Fibroblast of peridontal ligament (primary cell): Measurements from ENCODE around the gene RSPO4.
"Not testable (repeated sequence)": the region's sequence is repeated elsewhere in the genome, so short reads cannot be mapped to it uniquely, and the experiment has no call there.

ENCODE experiments used
- DNase-seq: peaks from one replicate; pipeline ENCODE4 v3.0.0-alpha.2; 2010; ENCODE audit errors: extremely low read depth

Gene RSPO4

DNA sequence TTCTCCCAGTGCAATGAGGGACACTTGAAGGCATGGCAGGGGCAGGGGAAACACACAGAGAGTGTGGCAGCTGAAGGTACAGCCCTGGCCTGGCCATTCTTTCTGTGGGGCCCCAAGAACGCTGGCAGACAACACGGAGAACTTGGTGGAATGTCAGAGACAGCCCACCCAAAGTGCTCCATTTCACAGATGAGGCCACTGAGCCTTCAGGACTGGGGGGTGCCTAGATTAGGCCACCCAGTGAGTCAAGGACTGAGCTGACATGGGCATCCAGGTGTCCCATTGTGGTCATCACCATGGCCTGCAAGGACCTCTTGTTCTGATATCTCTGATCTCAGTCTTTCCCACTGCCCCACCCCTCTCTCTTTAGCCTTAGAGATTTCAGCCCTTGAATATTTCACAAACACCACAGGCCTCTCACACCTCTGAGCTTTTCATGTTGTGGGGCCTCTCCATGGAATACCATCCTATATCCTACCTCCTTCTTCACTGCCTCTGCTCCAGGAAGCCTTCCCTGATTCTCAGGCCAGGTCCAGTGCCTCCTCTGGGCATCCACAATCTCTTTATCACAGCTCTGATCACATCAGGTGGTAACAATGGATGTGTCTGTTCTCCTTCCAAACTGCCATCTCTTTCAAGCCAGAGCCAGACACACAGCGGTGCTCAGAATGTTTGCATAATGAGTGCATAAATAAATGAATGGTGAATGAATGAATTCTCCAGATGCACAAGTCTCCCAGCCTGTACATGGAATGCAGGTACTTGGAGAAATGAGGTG is 2.0 kb upstream of the RSPO4 start:
- DNase-seq, result no peak

DNA sequence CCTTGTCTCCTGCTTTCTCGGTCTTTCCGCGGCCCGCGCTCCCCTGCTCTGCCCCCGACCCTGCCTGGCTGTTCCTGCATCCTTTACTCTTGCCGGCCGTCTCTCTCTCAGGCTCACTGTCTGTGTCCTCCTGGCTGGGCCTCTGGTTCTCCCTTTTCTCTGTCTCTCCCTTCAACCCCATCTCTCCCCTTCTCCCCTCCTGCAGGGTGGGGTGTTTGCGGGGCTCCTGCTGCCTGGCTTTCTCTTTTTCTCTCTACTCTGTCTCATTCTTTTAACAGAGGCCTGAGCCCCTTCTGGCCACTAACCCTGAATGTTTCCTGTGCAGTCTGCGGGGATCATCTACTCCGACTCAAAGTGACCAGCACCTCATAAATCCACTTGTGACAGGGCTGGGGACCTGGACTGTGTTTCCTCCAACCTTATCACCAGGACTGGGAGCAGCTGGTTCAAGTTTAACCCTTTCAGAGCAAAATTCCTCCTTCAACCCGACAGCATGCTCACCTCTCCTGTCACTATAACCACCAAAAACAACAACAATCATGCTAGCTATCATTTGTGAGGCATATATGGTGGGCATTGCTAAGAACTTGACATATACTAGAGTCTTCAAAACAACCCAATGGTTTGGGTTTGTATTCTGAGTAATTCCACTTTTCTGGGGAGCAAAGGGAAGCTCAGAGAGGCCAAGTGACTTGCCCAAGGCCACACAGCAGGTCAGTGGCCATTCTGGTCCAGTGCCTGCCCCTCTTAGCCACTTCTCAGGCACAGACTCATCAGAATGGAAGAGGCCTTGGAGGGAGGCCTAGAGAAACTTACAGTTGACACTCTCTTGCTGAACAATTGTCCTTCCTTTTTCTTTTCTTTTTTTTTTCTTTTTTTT is 811 bp upstream of the RSPO4 start:
- no peak for DNase-seq

DNA sequence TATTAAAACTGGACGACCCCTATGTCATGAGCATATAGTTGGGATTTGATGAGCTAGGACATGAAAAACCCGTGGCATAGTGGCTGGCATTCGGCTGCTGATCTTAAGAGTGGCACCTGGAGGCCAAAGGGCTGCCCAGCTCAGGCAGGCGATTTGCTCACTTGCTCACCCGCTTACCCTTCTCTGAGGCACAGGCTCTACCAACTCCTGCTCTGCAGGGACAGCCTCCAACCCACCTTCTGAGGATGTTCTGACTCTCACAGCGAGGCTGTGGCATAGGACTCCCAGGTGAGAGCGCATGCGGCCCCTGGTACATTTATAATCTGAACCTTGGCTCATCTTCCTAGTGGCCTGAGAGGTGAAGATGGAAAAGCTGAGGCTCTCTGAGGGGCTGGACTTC is 995 bp downstream of the RSPO4 start:
- DNase-seq, result no peak

DNA sequence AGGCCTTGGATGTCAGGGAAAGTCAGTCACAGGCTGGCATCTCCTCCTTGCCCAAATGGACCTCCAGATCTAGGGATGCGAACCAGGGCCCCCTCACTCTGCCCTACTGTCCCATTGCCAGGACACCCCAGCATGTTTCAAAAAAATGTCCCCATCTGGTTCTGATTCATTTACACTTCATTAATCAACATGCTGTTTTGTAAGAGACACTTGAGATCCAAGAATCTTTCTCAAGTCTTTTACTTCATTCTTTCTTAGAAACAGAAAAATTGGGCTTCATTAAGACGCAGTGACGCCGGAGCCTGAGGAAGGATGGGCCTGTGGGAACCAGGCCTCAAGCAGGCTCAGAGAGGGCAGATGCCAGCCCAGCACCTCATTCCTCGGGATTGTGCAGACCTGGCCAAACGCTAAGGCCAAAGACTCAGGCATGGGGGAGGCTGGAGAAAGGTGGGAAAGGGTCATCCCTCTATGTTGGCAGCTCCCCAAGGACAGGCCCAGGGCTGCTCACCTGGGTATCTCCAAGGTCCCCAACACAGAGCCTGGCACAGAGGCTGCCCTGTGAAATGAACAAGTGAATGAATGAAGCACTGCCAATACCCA is 3.8 kb downstream of the RSPO4 start:
- DNase-seq, result no peak

DNA sequence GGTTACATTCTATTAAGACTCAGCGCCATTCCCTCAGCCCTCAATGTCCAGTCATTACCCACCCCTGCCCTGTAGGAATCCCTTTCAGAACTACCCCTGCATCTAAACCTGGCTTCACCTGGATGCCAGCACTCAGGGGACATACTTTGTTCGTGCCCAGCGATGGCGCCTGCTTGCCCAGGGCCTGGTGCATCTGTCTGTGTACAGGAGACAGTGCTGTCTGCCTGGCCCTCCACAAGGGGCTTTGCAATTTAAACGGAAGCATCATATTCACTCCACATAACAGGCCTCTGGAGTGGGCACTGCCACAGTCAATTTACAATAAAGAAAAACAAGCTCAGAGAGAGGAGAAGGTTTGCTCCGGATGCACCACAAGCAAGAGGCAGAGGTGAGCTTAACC is 4.6 kb downstream of the RSPO4 start:
- DNase-seq, result no peak

DNA sequence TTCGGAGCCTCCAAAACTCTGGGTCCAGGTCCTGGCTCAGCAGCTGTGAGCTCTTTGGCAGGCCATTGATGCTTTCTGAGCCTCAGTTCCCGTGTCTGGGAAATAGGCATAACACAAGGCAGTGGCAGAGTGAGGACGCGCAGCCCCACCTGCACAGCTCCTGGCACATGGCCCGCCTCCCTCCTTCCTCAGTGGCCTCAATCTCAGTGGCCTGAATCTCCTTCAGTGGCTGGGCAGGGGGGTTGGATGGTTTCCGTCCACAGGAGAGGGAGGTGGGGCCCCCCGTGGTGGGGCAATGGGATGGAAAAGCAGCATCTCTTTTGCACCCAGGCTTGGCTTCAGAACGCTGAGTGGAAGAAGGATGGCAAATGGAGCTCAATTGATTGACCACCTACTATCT is 5.1 kb downstream of the RSPO4 start:
- no peak for DNase-seq

DNA sequence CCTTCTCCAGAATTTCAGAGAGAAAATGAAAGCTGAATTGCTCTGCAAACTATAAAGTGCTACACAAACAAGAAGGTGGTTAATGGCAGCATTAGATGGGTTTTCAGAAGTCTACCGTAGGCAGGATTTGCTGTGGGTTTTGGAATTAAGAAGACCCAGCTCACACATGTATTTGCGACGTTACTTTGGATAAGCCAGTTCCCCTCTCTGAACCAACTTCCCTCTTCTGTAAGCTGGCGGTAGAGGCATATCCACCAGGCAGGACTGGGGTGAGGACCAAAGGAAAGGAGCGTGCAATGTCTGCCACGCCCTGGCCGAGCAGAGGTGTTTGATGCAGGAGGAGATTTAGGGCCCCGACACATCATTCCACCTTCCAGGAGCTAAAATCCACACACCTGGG is 6.9 kb downstream of the RSPO4 start:
- DNase-seq, result no peak

DNA sequence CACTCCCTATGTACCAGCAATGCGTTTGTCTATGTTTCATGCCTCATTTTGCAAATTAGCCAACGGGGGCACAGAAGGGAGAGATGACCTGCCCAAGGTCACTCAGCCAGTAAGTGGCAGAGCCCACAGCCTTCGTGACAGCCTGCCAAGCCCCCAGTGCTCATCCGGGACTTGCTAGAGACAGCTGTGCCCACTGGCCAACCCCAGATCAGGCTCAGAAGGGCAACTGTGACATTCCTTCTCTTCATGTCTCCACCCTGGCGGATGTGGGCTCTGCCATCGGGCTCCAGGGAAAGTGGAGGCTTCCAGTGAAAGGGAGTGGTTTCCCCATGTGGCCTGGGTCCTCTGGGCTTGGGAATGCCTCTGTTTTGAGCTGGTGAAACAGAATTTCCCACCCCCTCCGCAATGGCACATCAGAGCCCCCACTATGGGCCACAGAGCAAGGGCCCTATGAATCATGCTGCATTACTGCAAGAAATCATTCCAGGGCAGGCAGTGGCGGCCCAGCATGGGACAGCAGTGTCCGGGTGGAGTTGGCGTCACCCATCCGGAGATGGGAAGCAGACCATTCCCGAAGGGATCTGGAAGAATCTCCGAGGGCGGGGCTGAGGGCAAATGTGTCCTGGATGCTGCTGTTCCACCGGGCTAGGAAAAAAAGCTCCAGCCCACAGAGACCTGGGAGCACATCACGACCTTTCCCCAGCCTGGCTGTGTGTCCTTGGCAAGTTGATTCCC is 9.1 kb downstream of the RSPO4 start:
- no peak for DNase-seq

DNA sequence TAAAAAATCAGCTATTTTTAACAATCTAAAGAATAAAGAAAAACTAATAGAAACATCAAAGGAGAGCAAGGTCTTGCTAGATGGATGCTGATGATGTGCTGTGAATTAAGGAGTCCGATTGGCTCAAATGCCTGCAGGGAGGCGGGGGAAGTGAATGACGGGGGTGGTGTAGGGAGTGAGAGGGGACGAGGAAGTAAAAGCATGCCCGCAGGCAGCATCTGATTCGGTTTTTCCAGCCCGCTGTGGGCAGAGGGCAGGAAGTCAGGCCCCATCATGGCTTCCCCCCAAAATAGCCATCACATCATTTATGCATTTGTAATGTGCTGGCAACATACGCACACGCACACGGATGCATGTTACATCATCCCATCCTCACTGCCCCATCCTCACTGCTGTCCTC is 10.3 kb downstream of the RSPO4 start:
- no peak for DNase-seq

DNA sequence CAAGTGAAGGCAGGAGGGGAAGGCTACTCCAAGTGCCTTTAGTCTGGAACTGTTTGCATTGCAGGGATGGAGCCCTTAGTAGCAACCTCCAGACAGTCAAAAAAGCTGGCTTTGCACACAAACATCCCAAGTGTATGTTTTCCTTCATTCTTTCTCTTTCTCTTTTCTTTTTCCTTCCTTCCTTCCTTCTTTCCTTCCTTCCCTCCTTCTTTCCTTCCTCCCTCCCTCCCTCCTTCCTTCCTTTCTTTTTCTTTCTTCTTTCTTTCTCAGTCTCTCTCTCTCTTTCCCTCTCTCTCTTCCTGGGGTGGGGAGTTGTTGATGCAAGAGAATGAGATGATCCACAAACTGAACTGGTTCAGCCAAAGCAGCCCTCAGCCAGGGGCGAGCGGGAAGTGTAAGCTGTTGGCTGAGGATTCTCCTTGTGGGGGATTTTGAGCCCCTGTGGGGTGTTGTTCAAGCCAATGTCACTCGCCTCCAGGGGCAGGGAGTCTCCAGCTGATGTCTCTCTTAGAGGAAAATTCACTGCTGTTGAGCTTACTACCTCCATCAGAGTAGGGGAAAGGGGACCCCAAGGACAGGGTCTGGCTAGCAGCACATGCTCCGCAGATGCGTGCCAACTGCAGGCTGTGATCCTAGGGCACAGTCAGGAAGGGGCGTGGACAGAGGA is 11.7 kb downstream of the RSPO4 start:
- no peak for DNase-seq

DNA sequence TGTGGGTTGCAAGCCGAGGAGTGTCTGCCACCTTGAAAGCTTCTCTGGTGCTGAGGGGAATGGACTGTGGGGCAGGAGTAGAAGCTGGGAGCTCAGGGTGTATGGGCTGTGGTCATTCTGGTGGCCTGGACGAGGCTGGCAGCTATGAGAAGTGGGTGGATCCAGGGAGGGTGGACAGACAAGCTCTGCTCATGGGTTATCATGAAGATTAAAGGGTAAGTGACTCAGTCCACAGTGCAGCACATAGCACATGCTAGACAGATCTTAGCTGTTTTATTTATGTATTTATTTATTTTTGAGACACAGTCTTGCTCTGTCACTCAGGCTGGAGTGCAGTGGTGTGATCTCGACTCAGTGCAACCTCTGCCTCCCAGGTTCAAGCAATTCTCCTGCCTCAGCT is 13.8 kb downstream of the RSPO4 start:
- no peak for DNase-seq

DNA sequence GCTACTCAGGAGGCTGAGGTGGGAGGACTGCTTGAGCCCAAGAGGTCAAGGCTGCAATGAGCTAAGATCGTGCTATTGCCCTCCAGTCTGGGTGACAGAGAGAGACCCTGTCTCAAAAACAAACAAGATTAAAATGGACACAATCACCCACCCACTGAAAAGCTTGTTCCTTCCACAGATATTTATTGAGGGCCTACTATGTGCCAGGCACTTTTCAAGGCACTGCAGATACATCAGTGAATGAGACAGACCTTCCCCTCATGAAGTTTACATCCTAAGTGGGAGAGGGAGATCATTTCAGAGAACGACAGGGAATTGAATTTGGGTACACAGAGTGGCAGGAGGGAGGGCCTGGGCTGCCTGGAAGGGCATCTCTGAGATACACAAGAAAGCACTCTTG is 14.4 kb downstream of the RSPO4 start:
- DNase-seq, result no peak

DNA sequence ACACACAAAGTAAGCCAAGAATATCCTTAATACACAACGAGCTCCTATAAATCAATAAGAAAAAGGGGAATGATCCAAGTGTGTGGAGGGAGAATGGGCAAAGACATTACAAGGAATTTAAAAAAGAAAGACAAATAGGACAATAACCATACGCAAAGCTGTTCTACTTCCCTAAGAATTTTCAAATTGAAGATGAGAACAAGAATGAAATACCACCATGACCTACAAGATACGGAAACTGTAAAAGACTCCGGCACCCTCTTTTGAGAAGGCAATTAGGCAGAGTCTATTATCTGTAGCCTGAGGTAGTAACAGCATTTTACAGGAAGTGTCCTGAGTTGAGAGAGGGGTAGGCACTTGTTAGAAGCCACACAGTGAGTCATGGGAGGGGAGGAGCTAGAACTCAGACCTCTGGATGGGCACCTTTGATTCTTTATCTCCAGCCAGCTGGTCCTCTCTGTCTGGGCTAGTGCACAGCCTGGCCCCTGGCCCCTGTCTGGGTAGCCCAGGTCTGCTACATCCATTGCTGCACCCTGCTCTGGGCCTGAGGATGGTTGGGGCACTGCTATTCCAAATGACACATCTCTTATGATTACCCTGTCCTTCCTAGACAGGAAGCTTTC is 15.3 kb downstream of the RSPO4 start:
- no peak for DNase-seq

DNA sequence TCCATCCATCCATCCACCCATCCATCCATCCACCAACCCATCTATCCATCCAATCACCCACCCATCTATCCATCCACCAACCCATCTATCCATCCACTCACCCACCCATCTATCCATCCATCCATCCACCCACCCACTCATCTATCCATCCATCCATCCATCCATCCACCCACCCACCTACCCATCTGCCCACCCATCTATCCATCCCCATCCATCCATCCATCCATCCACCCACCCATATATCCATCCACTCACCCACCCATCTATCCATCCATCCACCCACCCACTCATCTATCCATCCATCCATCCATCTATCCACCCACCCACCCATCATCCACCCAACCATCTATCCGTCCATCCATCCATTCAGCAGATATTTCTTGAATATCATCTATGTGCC is 17.1 kb downstream of the RSPO4 start:
- DNase-seq, result not testable (repeated sequence)

DNA sequence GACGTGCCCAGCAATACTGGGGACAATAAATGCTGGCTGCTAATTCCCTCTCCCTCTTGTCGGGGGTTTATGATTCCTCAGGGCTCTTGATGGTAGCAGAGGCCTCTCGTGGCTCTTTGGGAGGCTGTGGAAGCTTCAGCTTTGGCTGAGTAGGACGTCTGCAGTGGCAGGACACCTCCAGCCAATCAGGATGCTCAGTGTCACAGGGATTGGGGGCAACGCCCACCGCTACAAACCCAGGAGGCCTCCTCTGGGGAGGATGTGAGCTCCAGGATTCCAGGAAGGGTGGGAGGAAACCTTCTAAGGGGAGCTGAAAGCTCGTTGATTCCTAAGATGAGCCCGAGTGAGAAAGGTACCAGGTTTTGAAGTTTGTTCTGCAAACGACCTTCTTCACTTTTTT is 19.4 kb downstream of the RSPO4 start:
- no peak for DNase-seq

DNA sequence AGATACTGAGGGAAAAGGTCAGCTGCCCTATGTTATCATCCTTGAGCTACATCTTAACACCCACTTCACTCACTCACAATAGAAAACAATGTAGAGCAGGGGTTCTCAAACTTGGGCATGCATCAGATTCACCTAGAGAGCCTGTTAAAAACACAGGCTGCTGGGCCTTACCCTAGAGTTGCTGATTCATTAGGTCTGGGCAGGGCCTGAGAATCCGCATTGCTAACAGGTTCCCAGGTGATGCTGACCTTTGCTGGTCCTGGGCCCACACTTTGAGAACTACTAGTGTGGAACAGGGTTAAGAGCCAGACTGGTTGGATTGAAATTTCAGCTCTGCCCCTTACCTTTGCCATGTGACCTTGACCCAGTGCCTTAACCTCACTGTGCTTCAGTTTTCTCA is 25.1 kb downstream of the RSPO4 start:
- DNase-seq, result no peak

DNA sequence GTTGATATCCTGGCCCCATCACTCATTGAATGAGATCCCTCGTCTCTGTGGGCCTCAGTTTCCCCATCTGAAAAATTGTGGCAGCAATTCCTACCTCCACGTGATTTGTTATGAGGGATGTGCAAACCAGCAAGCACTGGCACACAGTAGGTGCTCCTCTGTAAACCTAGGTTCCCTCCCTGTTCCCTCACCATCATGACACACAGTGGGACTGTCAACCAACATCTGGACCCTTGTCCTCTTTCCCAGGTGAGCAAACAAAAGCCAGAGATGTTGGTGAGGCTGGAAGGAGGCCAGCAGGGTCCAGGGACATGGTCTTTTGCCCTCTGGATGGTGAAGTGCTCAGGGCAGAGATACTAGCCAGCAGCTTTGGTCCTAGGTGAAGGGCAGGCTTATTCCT is 26.1 kb downstream of the RSPO4 start:
- no peak for DNase-seq

DNA sequence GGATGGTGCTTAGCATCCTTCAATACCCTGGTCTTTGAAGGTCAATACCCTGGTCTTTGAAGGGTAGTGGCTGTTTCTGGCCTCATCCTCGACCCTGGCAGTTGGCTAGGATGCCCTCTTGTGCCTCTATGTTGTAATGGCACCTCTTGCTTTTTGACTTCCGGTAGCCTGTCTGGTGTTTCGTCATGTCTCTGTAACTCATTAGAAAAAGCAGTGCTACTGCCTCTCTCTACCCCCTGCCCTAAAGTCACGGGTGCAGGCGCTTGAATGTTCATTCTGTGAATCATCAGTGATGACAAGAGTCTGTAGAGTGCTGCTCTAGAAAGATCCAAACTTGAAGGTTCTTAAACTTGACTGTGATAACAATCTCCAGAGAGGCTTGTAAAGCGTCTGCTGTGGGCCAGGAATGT is 28.3 kb downstream of the RSPO4 start:
- DNase-seq, result peak; percentile 47

DNA sequence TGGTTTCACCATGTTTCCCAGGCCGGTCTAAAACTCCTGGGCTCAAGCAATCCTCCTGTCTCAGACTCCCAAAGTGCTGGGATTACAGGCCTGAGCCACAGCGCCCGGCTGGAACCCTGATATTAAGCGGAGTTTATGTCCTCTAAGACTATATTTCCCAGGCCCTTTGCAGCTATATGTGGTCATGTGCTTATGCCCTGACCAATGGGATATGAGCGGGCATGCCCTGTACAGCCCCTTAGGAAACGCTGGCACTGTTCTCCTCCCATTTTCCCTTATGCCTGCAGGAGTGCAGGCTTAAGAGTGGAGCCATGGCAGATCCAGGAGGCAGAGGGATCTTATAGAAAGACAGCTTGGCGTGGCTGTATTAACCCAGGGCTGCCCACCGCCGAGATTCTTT is 29.9 kb downstream of the RSPO4 start:
- DNase-seq, result no peak

DNA sequence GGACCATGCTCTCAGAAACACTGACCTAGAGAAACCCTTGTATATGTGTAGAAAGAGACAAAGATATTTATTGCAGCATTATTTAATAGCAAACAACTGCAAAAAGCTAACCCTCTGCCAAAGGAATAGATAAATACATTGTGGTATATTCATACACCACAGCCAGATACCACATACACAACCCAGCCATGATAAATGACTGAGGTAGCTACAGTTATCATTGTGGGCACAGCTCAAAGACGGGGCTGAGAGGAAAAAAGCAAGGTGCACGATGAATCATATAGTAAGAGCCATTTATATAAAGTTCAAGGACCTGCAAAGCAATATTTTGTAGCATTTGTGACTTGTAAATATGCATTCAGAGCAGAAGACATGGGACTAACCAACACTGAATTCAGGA is 30.8 kb downstream of the RSPO4 start:
- DNase-seq, result no peak

DNA sequence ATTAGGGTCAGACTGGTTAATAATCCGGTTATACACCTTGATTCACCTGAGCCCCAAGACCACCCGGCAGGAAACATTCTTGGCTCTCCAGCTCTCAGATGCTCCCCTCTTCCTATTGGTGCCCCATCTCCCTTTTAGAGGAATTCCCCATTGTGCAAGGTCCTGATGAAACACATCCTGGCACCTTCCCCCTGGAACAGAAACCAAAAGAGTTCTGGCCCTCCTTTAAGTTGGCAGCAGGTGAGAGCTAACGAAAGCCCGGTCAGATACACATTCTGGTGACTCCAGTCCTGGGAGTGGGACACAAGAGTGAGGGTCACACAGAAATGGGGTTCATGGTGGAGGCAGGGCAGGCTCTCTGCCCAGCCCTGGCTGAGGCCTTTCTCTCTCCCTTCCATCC is 32.2 kb downstream of the RSPO4 start:
- no peak for DNase-seq
